ENCODE measurements around the gene CASTOR1.
A peak's percentile ranks its signal among the peaks of the same experiment; 100 is the strongest.

The CASTOR1 gene

DNA sequence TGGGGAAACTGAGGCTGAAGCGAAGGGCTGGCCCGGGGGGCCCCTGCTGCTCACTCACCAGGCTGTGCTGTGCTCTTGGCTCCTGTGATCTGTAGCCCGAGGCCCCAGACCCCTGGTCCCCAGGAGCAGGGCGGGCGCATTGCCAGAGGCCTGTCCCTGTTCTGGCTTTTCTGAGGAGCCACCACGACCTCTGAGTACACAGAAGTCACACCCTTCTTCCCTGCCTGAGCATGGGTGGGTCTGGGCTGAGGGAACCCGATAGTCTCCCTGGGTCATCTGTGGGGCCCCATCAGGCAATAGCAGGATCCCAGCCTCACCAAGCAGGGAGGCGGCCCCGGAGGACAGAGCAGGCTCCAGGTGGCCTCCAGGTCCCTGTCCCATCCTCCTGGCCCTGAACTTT lies 5.1 kb downstream of the CASTOR1 start:
- no peak for DNase-seq

DNA sequence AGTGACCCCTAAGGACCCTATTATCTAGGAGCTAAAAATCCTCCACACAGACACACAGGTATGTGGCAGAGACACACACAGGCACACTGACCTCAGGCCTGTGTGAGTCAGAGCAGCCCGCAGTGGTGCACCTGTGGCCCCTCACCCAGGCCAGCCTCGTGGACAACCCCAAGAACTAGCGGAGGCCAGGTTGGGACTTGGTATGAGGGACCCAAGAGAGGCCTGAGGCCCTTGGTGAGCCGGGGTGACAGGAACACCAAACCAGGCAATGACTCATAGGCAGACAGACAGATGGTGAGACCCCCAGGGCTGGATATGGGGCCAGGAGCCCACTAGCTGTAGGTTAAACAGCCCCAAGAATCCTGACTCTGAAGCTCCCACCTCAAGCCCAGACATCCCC lies 6.0 kb downstream of the CASTOR1 start:
- DNase-seq = no peak

DNA sequence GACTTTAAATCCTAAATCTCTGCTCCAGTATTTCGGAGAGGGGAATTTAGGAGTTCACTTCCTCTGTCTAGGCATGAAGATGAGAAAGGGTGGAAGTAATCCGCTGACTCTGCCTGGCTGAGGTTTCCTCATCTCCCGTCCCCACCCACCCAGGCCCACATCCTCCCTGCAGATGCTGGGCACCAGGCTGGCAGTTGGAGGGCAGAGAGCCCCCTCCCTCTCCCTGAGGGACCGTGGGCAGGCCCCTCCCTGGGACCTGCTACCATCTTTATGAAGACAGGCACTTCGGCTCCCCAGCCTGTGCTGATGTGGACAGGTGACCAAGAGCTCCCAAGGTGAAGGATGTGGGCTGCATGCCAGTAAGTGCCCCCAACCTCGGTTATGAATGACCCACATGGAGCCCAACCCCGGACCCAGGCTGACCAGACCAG lies 6.7 kb downstream of the CASTOR1 start:
- no peak for DNase-seq

DNA sequence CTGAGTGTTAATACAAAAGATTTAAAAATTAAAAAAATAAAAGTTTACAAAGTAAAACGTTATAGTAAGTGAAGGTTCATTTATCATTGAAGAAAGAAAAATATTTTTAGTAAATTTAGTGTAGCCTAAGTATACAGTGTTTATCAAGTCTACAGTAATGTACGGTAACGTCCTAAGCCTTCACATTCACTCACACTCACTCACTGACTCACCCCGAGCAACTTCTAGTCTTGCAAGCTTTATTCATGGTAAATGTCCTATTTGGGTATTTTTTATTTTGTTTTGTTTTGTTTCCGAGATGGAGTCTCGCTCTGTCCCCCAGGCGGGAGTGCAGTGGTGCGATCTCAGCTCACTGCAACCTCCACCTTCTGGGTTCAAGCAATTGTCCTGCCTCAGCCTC lies 8.8 kb downstream of the CASTOR1 start:
- DNase-seq = no peak

DNA sequence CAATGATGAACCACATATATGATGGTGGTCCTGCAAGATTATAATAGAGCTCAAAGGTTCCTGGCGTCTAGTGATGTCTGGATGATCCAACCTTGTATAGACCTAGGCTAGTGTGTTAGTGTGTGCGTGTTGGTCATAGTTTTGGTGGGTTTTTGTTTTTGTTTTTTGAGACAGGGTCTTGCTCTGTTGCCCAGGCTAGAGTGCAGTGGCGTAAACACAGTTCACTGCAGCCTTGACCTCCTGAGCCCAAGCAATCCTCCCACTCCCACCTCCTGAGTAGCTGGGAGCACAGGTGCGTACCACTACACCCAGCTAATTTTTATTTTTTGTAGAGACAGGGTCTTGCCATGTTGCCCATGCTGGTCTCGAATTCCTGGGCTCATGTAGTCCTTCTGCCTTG lies 9.4 kb downstream of the CASTOR1 start:
- no peak for DNase-seq

DNA sequence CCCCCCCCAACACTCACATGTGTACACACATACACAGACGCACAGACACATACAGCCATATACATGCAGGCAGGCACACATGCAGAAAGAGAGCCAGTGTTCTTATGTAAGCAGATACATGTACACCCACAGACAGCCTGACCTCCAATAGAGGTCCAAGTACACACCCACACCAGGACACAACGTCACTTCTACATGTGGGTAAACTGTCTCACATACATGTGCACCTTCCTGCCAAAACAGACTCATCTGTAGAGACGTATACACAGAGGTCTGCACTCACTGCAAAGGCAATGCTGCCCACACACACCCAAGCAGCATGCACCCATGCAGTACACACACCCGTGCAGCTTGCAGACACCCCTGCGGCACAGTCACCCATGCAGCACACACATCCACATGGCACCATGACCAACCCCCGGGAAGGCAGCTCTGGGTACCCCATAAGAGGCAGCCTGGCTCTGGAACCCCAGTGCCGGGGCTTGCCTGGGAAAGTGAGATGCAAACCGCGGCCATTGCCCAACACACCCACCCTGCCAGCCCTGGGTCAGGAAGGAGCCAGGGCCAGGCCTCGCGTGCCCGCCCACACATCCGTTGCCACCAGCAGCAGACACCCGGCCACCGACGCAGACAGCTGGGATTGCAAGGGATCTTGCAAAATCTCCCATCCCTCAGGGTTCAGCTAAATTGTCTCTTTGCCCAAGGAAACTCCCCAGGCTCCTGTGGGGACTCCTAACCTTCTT lies 10.1 kb downstream of the CASTOR1 start:
- no peak for DNase-seq

DNA sequence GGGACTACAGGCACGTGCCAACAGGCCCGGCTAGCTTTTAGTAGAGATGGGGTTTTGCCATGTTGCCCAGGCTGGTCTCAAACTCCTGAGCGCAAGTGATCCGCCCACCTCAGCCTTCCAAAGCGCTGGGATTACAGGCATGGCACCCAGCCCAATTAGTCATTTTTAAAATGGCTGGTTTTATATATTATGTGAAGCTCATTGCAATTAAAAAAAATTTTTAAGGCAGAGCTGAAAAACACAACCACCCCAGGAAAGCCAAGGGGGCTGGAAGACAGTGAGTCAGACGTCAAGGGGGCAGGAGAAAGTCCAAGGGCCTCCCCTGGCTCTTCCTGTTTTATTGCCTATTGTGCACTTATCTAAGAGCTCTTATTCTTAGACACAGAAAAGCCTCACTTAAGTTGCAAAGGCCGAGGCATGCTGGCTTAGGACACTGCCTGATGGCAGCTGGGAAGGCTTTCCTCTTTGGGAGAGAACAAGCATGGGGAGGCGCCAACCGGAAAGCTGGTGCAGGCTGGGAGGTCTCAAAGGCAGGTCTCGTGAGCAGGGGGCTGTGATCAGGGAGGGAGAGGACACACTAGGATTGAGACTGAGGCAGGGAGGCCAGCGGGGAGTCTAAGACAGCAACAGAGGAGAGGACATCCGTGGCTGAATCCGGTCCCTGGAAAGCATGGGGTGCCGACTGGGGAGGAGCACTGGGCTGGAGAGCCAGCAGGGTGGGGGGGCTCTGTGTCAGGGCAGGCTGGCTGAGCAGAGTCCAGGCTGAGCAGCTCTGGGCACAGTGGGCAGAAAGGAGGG lies 11.6 kb downstream of the CASTOR1 start:
- no peak for DNase-seq

DNA sequence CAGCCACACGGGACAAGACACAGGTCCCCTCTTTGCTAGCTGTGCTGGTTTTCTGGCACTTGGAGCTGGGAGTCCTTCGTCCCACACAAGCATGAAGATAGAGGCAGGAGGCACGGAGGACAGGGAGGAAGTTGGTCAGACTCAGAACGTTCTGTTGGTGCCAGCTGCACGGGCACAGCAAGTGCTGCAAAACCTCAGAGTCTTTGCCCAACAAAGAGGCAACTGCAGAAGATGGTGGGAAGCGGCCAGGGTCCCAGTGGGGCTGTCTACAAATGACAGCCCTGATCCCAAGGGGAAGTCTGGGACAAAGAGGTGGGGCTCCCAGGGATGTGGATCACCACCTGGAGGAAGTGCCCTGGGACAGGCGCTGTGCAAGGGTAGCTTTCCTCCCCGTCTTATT lies 13.3 kb downstream of the CASTOR1 start:
- no peak for DNase-seq

DNA sequence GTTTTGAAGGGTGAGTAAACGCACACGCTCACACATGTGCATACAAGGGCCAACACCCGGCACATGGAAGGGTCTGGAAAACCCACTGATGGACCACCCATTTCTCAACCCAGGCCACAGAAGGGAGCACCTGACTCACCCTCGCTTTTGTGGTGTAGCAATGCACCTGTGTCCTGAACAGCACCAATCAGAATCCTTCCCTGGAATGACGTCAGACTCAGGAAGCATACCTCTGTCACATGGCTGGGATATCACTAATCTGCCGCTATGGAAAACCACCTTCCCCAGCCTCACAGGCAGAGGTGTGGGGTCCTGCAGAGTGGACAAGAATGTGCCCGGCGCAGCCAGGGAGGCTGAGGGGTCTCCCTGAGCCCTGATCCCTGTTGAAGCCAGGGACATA lies 13.7 kb downstream of the CASTOR1 start:
- DNase-seq = no peak

DNA sequence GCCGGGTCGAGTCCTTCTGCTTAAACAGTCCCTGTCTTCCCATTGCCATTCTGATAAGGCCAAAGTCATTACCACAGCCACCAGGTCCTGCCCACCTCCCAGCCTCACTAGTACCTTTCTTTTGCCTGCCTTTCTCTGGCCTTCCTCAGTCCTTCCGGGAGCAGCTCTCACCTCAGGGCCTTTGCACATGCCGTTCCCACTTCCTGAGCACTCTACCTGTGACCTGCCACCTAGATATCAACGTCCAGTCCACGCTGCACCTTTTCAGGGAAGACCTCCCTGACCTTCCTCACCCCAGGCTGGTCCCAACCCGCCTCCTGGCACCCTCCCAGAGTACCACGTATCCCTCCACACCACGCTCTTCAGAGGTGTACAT lies 14.9 kb downstream of the CASTOR1 start:
- DNase-seq = no peak

DNA sequence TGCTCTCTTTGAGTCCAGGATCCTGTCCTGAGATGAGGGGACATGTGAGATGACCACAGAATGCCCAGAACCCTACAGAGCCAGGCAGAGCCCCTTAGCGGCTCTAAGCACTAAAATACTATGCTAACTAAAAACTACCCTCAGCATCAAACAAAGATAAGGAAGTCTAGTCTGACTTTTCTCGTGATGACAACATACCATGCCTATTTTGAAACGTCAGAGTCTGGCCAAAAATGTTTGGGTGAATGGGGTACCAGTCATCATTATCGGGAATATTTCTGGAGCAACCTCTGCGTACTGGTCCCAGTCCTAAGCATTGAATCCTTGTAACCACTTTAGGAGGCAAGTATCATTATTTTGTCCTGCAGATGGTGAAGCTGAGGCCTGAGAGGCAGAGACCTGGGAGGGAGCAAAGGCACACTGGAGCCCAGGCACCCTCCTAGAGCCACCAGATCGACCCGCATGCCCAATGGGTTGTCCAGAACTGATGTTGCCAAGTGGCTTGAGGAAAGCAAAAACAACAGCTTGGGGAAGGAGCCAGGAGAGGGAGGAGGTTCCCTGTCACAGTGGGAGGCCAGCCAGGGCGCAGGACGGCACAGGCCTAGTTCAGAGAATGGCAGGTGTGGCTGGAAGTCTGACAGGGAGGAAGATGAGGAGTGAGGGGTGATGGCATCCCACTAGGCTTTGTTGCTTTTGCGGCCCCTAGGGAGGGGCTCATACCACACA lies 15.4 kb downstream of the CASTOR1 start:
- no peak for DNase-seq

DNA sequence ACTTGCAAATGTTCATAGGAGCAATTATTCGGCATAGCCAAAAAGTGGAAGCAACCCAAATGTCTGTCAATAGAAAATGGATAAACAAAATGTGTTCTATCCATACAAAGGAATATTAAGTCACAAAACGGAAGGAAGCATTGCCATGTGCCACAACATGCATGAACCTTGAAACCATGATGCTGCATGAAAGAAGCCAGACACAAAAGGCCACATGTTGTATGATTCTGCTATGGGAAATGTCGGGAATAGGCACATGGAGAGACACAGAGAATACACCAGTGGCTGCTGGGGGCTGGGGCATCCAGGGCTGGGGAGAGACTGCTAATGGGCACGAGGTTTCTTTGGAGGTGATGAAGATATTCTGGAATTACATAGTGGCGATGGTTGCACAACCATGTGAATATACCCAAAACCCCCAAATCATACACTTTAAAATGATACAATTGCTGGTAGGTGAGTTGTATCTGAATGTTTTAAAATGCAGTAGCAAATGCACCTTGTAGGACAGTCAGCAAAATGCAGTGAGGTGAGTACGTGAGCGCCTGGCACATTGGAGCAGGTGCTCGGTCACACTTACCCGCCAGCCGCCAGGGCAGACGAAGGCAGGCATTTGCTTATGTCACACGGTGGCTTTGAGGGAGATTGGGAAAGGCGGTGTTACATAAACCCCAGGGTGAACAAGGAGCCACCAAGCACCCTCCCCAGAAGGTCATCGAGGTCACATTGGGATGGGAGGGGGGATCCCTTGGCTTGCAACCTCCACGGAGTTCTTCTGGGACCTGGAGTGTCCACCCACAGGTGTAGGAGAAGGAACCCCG lies 16.3 kb downstream of the CASTOR1 start:
- DNase-seq = no peak

DNA sequence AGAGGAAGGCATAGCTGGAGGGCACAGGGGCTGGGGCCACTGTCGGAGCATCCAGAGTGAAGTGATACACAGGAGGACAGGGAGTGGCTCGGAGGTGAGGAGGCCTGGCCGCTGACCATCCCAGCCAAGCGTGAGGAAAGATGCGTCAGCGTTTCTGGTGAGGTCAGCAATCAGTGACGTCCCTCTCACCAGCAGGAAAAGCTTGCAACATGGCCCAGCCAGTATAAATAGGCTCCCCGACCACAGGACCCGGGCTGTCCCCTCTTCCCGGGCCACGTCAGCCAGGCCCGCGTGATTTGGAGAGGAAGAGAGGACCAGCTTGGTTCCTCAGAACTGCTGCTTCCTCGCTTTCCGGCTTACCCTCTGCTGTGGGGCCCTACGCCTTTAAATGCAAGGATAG lies 18.5 kb downstream of the CASTOR1 start:
- no peak for DNase-seq

DNA sequence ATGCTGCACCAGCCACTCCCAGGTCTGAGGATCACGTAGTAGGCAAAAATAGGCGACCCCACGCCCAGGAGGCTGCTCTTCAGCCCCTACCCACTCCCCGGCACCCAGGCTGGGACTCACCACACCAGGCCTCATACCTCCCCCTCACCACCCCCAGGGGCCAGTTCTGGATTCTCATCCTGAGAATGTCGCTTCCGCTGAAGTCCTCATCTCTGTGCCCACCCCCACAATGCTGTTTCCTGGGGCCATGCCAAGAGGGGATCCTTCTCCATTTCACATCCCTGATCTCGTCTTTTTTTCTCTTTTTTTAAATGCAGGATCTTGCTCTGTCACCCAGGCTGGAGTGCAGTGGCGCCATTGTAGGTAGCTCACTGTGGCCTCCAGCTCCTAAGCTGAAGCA lies 21.0 kb downstream of the CASTOR1 start:
- DNase-seq = no peak

DNA sequence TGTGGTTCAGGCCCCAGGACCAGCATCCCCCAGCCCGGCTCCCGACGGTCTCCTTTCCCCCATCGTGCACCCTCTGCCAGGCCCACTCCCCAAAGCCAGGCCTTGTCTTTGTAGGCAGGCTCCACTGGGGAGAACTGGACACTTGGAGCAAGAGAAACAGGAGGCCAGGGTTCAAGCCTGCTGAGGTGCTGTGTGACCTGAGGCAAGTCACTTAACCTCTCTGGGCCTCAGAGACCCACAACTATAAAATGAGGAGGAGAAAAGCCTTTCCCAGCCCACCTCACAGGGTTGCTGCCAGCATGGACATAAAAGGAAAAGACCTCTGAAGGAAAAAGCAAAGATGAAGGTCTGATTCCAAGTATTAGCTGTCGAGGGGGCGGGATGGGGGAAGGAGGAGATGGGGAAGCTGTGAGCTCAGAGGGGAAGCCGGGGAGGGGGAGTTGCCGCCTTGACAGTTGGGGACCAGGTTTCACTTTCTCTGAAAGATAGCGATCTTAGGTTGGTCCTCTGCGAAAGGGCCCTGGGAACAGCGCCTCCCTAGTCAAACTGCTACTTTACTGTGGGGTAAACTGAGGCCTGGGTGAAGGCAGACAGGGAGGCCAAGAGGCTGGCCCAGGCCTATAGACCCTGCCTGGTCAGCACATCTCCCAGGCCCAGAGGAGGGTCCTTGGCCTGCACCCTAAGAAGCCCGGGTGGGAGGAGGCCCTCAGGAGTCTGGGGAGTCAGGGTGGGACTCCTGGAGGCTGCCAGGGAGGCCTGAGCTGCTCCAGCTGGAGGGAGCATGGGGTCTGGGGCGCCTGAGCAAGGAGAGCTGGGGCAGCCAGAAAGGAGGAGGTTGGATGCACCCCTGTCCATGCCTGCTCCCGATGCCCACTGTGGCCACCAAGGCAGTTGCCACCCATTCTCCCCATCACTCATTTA lies 21.7 kb downstream of the CASTOR1 start:
- DNase-seq = peak; percentile 64 to 70

DNA sequence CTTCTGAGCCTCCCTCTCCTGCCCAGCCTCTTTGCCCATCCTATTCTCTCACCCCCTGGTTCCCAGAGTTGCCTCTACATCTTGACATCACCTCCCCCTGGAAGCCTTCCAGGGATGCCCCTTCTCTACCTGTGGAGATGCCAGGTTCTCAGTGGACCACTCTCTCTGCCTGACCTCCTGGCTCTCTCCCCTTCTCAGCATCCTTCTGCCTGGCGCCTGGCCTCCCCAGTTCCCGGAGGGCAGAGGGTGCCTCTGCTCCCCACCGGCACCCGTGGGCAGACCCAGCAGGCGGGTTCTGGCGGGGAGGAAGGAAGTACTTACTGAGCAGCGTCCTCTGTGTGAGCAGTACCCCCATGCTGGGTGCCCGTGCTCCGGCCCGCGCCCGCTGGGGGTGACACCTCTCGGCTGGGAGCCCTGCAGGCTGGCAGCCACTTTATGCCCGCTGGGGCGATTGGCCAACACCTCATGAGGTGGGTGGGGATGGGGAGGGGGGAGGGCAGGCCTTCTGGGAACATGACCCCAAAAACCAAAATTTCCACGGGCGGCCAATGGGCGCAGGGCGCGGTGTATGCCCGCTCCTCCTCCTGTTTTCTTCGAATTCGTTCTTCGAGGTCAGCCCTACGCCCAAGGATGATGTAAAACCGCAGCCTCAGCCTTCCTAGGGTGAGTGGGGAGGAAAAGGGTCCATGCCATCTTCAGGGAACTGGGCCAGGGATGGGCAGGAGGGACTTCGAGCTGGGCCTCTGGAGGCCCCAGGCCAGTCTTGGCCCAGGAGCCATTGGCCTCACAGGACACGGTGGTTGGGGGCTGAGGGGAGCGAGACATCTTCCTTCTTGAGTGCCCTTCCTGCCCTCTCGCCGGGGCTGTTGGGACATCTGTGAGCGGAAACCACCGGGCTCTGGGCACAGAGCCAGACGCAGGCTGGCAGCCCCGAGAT lies 22.6 kb downstream of the CASTOR1 start, which contains the start of gene OSM:
Gene OSM (minus strand): TSS at position 407 of the 937 bp plus-strand sequence. CDS start 52 bp downstream, at position 355.
- DNase-seq = peak; percentile 82 to 86

DNA sequence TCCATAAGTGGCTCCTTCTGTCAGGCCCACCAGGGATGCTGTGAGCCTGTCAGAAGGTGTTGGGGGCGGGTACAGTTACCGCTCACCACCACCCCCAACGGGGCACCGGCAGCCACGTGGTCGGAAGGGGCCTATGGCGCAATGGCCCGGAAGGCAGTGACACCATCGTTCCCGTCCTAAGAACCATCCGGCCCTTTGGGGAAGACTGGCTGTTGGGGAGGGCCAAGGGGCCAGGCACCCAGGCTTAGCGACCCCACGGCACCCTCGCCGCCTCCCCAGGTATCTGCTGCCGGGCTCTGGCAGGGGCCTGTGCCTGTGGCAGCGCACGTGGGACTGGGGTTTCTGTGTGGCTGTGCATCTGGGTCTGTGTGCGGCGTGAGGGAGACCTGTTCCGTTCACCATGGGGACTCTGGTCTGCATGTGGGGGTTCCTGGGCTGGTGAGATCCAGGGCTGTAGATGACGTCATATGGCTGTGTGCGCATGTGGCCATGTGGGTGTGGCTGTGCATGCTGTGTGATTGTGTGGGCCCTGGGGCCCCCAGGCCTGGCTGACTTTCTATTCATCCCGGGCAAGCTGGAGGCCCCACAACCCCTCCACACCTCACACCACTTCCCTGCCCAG lies 23.4 kb downstream of the CASTOR1 start:
- DNase-seq = peak; percentile 85 to 89

DNA sequence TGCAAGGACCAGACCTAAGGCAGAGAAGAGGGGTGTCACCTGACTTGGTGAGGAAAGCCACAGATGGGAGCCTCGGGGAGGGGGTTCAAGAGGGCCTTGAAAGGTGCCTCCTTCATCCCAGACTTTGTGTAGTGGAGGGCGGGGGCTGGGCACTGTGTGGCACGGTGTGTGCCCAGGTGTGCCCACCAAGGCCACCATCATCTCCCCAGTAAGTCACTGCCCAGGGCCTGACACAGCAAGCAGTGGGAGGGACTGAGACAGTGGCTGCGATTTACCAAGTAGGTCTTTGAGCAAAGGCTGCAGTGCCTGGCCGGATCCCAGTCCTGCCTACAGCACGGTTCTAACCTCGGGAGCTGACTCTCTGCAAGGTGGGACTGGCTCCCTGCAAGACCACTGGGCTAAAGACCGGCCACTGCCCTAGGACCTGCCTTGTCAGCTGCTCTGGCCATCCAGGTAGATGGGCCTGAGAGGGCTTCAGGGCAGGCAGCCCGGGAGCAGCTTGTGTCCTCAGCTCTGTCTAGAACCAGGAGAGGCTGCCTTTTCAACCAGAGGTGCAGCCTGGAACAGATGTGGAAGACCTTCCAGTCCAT lies 24.1 kb downstream of the CASTOR1 start:
- DNase-seq = no peak

DNA sequence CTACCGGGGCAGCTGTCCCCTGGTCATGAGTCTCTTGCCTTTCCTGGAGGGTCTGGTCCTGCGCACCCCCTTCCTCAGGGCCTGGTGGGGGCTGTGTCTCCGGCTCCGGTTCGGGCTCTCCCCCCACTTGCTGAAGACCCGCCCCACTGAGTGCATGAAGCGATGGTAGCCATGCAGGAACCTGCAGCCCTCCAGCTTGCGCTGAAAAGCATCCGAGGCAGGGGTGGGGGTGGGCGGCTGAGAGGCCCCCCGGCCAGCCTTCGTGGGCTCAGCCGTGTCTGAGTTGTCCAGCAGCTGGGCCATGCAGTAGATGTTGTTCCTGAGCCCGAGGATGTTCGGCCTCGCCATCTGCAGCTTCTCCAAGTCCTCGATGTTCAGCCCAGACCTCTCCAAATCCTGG lies 25.4 kb downstream of the CASTOR1 start:
- no peak for DNase-seq

Measured in activated CD4-positive, alpha-beta T cell treated with anti-CD3 and anti-CD28 coated beads, Interleukin-2, amount 50 U/mL, for 48 hours (primary cell).